Activated CD4-positive, CD25-positive, alpha-beta regulatory T cell treated with anti-CD3 and anti-CD28 coated beads, Interleukin-2, amount 50 U/mL, for 24 hours (primary cell): Measurements from ENCODE around the gene PDE3B.
"Not testable (repeated sequence)": the region's sequence is repeated elsewhere in the genome, so short reads cannot be mapped to it uniquely, and the experiment has no call there.

Experiments
- ATAC-seq, 2 donors: fragments of 150-1000 bp; cut with Tn5 transposase; one replicate each; pipeline ENCODE4 v1.10.0; 2021; ENCODE audit warnings: mild to moderate bottlenecking in 1 of 2, moderate library complexity in 1 of 2

Gene PDE3B

GRCh38 chr11:14643697-14644225 lies at the start of gene PDE3B:
PDE3B (plus strand) TSS chr11:14643804; CDS start chr11:14644076, 272 bp downstream.
- peak; percentile 63 to 69 for ATAC-seq

- ATAC-seq: not testable (repeated sequence)
Measured at GRCh38 chr11:14595261-14595660, 48.3 kb upstream of the PDE3B start.

- no peak for ATAC-seq
Measured at GRCh38 chr11:14607713-14608112, 35.9 kb upstream of the PDE3B start.

GRCh38 chr11:14609902-14610301 lies 33.7 kb upstream of the PDE3B start:
- ATAC-seq: no peak

GRCh38 chr11:14611939-14612338 lies 31.7 kb upstream of the PDE3B start:
- ATAC-seq: peak; percentile 28 to 53

- ATAC-seq: no peak
Measured at GRCh38 chr11:14612694-14613093, 30.9 kb upstream of the PDE3B start.

- peak; percentile 48 to 73 for ATAC-seq
Measured at GRCh38 chr11:14614091-14614622, 29.4 kb upstream of the PDE3B start.

DNA sequence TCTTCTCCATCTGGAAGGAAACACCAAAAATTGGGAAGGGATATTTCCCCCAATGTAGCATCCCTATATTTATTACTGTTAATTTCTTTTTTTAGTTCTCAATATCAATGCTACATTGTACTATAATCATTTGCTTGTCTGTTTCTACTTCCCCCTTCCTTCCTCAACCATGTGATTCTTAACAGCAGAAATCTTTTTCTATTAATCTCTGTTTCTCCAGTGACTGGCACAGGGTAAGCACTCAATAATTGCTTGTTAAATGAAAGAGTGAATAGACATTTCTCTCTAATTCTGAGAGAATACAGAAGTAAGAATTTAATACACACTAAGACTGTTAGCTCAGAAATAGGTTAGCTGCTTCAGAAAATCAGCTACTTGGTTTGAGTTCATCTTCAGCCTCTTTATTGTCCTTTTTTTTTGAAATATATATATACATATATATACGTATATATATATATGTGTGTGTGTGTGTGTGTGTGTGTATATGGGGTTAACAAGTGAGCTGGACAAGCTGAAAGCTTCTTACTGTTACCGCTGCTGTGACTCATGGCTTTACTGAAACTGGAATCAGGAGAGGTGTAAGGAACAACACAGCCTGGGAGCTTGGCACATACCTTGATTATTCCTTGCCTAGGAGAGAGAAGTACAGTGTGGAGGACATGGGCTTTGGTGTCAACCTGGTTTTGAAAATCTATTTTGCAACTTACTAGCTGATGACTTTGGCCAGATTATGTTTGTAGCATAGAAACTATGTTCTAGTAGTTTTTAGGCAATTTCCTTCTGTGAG lies 26.2 kb upstream of the PDE3B start:
- no peak for ATAC-seq

DNA sequence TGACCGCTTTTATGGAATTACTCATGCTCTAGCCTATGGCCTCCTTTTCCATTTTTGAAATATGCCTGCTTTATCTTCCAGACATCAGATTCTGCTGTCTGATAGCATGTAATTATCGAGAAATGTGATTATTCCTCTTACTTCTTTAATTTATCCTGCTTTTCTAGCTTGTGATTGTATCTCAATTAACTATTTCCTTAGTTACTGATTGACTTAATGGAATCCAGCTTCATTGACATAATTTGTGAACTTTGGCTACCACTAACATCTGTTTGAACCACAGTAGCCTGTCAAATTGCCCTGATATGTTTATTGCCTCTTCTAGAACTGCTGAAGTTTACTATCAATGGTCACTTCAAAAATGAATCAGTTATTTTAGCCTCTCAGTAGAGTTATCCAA lies 25.5 kb upstream of the PDE3B start:
- no peak for ATAC-seq

DNA sequence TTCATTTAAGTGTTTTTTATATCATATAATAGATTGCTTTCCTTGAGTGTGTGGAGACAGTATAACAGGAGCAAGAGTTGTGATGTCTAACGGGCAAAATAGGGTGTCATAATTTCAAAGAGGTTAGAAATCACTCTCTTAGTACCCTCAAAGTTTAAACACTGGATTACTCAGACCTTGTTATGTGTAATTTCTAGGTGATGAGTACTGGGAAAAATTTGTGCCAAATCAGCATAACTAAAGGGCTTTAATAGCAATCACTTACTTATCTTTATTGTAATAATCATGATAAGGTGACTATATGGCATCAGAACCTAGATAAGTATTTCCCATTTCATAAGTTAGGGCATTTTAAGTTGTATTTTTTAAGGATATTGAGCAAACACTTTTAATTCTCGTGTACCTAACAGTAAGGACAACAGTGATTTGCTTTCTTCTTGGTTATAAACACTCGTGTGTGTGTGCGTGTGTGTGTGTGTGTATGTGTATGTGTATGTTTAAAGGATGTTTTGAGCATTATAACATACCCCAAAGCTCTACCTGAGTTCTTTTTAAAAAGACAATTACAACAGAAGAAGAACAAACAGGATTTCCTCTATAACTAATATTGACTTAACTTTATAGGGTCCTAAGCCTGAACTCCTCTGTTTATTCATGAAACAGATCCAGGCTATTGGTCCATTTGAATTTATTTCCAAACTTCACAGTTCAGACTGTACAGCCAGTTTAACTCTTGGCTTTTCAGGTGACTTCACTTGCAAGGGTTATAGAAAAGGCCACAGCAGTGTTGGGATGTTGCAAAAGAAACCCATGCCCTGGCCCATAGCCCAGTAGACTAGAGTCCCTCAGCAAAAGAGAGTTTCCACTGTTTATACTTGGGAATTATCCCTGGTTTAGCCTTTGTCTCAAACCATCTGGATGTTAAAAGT lies 23.7 kb upstream of the PDE3B start:
- ATAC-seq: peak; percentile 77 to 92

GRCh38 chr11:14622223-14622954 lies 21.2 kb upstream of the PDE3B start:
- ATAC-seq: no peak

DNA sequence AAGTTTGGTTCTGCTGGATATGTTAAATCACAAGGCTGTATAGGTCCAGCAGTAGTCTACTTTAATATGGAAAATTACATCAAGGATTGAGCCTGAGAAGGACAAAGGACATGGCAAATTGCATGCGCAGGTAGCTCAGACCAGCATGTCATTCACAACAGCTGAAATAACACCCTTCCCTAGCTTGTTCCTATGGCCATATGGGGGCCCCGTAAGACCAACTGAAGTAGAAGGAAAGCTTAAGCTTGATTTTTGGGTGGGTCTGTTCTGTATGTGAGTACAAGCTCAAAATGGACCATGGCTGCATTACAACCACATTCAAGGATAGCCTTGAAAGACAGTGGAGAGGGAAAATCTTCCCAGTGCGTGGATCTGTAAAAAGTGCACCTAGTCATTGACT lies 20.6 kb upstream of the PDE3B start:
- no peak for ATAC-seq

DNA sequence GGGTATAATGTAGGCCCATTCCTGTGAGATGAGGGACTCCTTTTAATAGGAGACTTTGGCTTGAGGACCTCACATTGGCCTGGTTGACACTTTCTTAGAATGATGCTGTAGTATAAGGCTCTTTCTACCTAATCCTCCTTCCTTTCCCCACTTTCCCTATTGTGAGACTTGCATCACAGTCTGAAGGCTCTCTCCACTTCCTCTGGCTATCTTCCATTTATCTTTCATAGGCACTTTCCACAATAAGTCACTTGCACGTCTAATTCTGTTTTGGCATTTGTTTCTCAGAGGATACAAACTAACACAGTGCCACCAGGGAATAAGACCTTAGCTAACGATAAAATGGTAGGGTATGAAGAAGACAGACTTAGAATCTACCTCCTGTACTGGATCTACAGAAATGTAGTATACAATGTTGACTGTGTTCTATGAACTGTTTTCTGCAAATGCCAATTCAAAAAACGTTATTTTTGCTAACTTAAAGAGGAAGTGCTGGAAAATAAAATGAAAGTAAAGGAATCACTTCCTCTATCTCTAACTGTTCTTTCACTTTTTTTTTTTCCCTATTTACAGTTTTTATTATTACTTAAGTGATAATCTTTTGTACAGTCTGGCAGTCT lies 17.9 kb upstream of the PDE3B start:
- no peak for ATAC-seq

DNA sequence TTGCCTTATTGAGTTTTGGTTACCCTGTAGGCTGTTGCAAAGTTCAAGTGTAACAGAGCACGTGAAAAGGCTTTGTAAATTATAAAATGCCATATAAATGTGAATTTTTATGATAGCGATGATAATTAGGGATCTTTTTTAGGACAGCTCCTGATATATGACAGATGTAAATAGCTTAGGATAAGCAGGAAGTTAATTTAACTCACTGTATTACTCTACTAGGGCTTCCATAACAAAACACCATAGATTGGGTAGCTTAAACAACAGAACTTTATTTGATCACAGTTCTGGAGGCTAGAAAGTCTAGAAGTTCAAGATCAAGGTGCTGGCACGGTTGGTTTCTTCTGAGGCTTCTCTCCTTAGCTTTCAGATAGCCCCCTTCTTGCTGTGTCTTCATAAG lies 17.0 kb upstream of the PDE3B start:
- no peak for ATAC-seq

DNA sequence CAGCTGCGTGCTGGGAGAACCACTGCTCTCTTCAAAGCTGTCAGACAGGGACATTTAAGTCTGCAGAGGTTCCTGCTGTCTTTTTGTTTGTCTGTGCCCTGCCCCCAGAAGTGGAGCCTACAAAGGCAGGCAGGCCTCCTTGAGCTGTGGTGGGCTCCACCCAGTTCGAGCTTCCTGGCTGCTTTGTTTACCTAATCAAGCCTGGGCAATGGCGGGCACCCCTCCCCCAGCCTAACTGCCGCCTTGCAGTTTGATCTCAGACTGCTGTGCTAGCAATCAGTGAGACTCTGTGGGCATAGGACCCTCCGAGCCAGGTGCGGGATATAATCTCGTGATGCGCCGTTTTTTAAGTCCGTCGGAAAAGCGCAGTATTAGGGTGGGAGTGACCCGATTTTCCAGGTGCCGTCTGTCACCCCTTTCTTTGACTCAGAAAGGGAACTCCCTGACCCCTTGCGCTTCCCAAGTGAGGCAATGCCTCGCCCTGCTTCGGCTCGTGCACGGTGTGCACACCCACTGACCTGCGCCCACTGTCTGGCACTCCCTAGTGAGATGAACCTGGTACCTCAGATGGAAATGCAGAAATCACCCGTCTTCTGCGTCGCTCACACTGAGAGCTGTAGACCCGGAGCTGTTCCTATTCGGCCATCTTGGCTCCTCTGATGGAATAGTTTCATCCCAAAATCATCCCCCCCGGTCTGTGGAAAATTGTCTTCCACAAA lies 9.9 kb upstream of the PDE3B start:
- ATAC-seq: not testable (repeated sequence)

- ATAC-seq: no peak
Measured at GRCh38 chr11:14634813-14635212, 8.8 kb upstream of the PDE3B start.

- ATAC-seq: peak; percentile 56 to 81
Measured at GRCh38 chr11:14635546-14635945, 8.1 kb upstream of the PDE3B start.

GRCh38 chr11:14636119-14636518 lies 7.5 kb upstream of the PDE3B start:
- peak in 1 of 2 donors; percentile 8 for ATAC-seq

- ATAC-seq: no peak
Measured at GRCh38 chr11:14637868-14638409, 5.7 kb upstream of the PDE3B start.

DNA sequence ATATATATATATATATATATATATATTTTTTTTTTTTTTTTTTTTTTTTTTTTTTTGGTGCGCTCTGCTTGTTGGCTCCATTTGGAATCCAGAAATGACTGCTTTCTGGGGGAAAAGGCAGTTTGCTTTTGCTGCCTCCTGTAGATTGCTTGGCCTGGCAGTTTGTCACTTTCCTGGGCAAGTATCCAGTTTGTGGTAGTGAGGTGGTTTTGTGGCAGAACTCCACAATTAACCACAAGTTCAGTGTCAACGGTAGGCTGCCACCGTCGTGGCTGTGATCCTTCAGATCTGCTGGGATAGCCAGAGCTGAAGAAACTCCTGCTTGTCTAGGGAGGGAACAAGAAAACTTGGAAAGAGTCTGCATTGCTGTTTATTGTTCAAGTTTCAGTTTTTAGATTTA lies 5.0 kb upstream of the PDE3B start:
- no peak for ATAC-seq

- ATAC-seq: no peak
Measured at GRCh38 chr11:14641801-14642200, 1.8 kb upstream of the PDE3B start.
